GM12878 (cell line): Measurements from ENCODE around the gene APOE. TPM values are rescaled to one million over a fixed set of nuclear protein-coding genes. Genes with fewer than 3 reads are reported as not detected.

Source experiments
- ATAC-seq: fragments of 200-7000 bp; cut with Tn5 transposase; 3 replicates; pipeline ENCODE4 v1.9.1; 2020; ENCODE audit warnings: mild to moderate bottlenecking, moderate library complexity
- BruUV-seq: library from RNA; stranded (reverse); fragments of 400-500 nt; replicated peaks from 2 replicates; lab custom pipeline; 2021; lab: Mats Ljungman, UMichigan
- CTCF ChIA-PET: fragments of 300-600 bp; sonication (Branson Sonifier 250); formaldehyde crosslinking; extraction: SDS; loops from one replicate; lab custom pipeline; 2021; ENCODE audit warnings: inconsistent platforms; lab: Yijun Ruan, JAX
- POLR2A ChIA-PET: fragments of 350-600 bp; formaldehyde crosslinking; extraction: SDS; loops from one replicate; lab custom pipeline; 2021; ENCODE audit warnings: inconsistent platforms; lab: Charles Lee
- RAD21 ChIA-PET: fragments of 300-600 bp; sonication (Branson Sonifier 250); formaldehyde crosslinking; loops from one replicate; lab custom pipeline; 2023; ENCODE audit warnings: antibody characterized with exemption; ENCODE audit not compliant: unreplicated experiment; lab: Charles Lee
- SMC1A ChIA-PET: fragments of 300-600 bp; sonication (Branson Sonifier 250); formaldehyde crosslinking; loops from one replicate; lab custom pipeline; 2023; ENCODE audit not compliant: unreplicated experiment, uncharacterized antibody; lab: Charles Lee
- DNase-seq: peaks from one replicate; pipeline ENCODE4 v3.0.0-alpha.2; 2011; ENCODE audit warnings: low read depth, low spot score
- FAIRE-seq: peaks from 3 replicates; lab custom pipeline; 2011; peaks lifted over from hg19 to GRCh38; lab: Jason Lieb, UNC
- H2AFZ ChIP-seq: 2 replicates; pipeline ENCODE4 v1.6.0; 2011; ENCODE audit warnings: low read depth, low read length, control low read depth; ENCODE audit not compliant: control insufficient read depth
- H3K27ac ChIP-seq: 2 replicates; pipeline ENCODE4 v1.5.1; 2011; ENCODE audit warnings: control low read depth; ENCODE audit not compliant: control insufficient read depth, insufficient read depth
- H3K27me3 ChIP-seq, 2 experiments: replicated peaks in 1 of 2; 2 replicates each; pipeline versions ENCODE4 v1.6.0 to v1.6.1; 2011; ENCODE audit warnings: low read length in 1 of 2; ENCODE audit not compliant: control insufficient read depth in 2 of 2, insufficient read depth in 2 of 2
- H3K36me3 ChIP-seq, 2 experiments: 2 replicates each; pipeline ENCODE4 v1.5.1; 2011; ENCODE audit warnings: low read length in 1 of 2; ENCODE audit not compliant: control insufficient read depth in 2 of 2, insufficient read depth in 2 of 2
- H3K4me1 ChIP-seq: 2 replicates; pipeline ENCODE4 v1.6.1; 2011; ENCODE audit warnings: mild to moderate bottlenecking, low read length, moderate library complexity, mixed read lengths; ENCODE audit not compliant: control insufficient read depth, insufficient read depth
- H3K4me2 ChIP-seq: 2 replicates; pipeline ENCODE4 v1.6.0; 2011; ENCODE audit warnings: control low read depth; ENCODE audit not compliant: control insufficient read depth, insufficient read depth
- H3K4me3 ChIP-seq: fragments of 200-600 bp; sonication (generic); 2 replicates; pipeline ENCODE4 v1.5.1; 2016
- H3K79me2 ChIP-seq: 2 replicates; pipeline ENCODE4 v1.6.0; 2011; ENCODE audit warnings: low read length; ENCODE audit not compliant: control insufficient read depth, insufficient read depth
- H3K9ac ChIP-seq: 2 replicates; pipeline ENCODE4 v1.8.0; 2011; ENCODE audit warnings: low read length, control low read depth, mixed read lengths; ENCODE audit not compliant: control insufficient read depth, insufficient read depth
- H3K9me3 ChIP-seq: replicated peaks from 3 replicates; pipeline ENCODE4 v1.5.1; 2011; ENCODE audit warnings: mild to moderate bottlenecking, low read length; ENCODE audit not compliant: control insufficient read depth, insufficient read depth
- H4K20me1 ChIP-seq: 2 replicates; pipeline ENCODE4 v1.6.0; 2011; ENCODE audit not compliant: control insufficient read depth, insufficient read depth
- BCL11A ChIP-seq: IDR thresholded peaks from 2 replicates; pipeline ENCODE4 v1.6.1; 2011; ENCODE audit warnings: low read depth, low read length
- BMI1 ChIP-seq: fragments of 450-650 bp; IDR thresholded peaks from 2 replicates; pipeline ENCODE4 v1.6.1; 2016; ENCODE audit warnings: mild to moderate bottlenecking, moderate library complexity, borderline replicate concordance
- CEBPB ChIP-seq, 2 experiments: fragments of 150-350 bp in 1 of 2; IDR thresholded peaks; 2 replicates each; pipeline ENCODE4 v1.6.1; 2012 to 2014; ENCODE audit warnings: low read depth in 2 of 2, low read length in 2 of 2, borderline replicate concordance in 1 of 2, inconsistent platforms in 1 of 2
- GABPA ChIP-seq: IDR thresholded peaks from 2 replicates; pipeline ENCODE4 v1.6.1; 2014; ENCODE audit warnings: antibody characterized with exemption, low read depth, mild to moderate bottlenecking, inconsistent platforms
- IRF3 ChIP-seq: fragments of 450-650 bp; IDR thresholded peaks from 2 replicates; pipeline ENCODE4 v1.6.1; 2014; ENCODE audit warnings: mild to moderate bottlenecking
- IRF4 ChIP-seq: IDR thresholded peaks from 2 replicates; pipeline ENCODE4 v1.6.1; 2011; ENCODE audit warnings: low read depth, low read length
- MTA3 ChIP-seq: IDR thresholded peaks from 2 replicates; pipeline ENCODE4 v1.6.1; 2012; ENCODE audit warnings: low read length, inconsistent platforms, borderline replicate concordance
- NR2F1 ChIP-seq: fragments of 450-650 bp; conservative IDR thresholded peaks from 2 replicates; pipeline ENCODE4 v1.6.1; 2017; ENCODE audit warnings: mild to moderate bottlenecking
- PAX5 ChIP-seq: IDR thresholded peaks from 2 replicates; pipeline ENCODE4 v1.6.1; 2011; ENCODE audit warnings: low read depth, low read length, borderline replicate concordance
- REST ChIP-seq: IDR thresholded peaks from 2 replicates; pipeline ENCODE4 v1.6.1; 2012; ENCODE audit warnings: mild to moderate bottlenecking, low read depth, low read length
- SREBF2 ChIP-seq: IDR thresholded peaks from 2 replicates; pipeline ENCODE4 v1.6.1; 2012; ENCODE audit warnings: mild to moderate bottlenecking, low read length
- TARDBP ChIP-seq: IDR thresholded peaks from 2 replicates; pipeline ENCODE4 v1.6.1; 2016; ENCODE audit warnings: borderline replicate concordance
- TCF3 ChIP-seq: IDR thresholded peaks from 2 replicates; pipeline ENCODE4 v1.6.1; 2012; ENCODE audit warnings: low read depth, mild to moderate bottlenecking, low read length, borderline replicate concordance; ENCODE audit not compliant: insufficient read depth
- USF1 ChIP-seq: IDR thresholded peaks from 2 replicates; pipeline ENCODE4 v1.6.1; 2011; ENCODE audit warnings: borderline replicate concordance, low read depth, mild to moderate bottlenecking, moderate library complexity, mixed read lengths, low read length; ENCODE audit not compliant: insufficient read depth; ENCODE audit errors: extremely low read length
- USF2 ChIP-seq: IDR thresholded peaks from 2 replicates; pipeline ENCODE4 v1.6.1; 2011; ENCODE audit warnings: low read depth, low read length, improper control_type of control experiment, borderline replicate concordance
- ZNF217 ChIP-seq: fragments of 450-650 bp; IDR thresholded peaks from 2 replicates; pipeline ENCODE4 v1.6.1; 2017; ENCODE audit warnings: antibody characterized with exemption, mild to moderate bottlenecking
- ZNF24 ChIP-seq: fragments of 450-650 bp; IDR thresholded peaks from 2 replicates; pipeline ENCODE4 v1.6.1; 2017; ENCODE audit warnings: antibody characterized with exemption, mild to moderate bottlenecking
- ZNF384 ChIP-seq: IDR thresholded peaks from 2 replicates; pipeline ENCODE4 v1.6.1; 2012; ENCODE audit warnings: low read depth, mild to moderate bottlenecking, low read length, improper control_type of control experiment, borderline replicate concordance
- ZZZ3 ChIP-seq: IDR thresholded peaks from 2 replicates; pipeline ENCODE4 v1.6.1; 2011; ENCODE audit warnings: low read depth; ENCODE audit not compliant: control insufficient read depth, insufficient read length
- WGBS: methylation state at CpG from one replicate; pipeline ENCODE4 v1.1.6; 2016; ENCODE audit warnings: low lambda C conversion rate; ENCODE audit not compliant: insufficient replicate concordance, insufficient coverage; ENCODE audit errors: missing lambda C conversion rate; 5-methylcytosine and 5-hydroxymethylcytosine counted together
- in situ Hi-C: fragments of 300-500 bp; cut with MboI; formaldehyde crosslinking; loops from 9 replicates; pipeline ENCODE4 v1.14.3; 2018; ENCODE audit warnings: mixed read lengths
- intact Hi-C: fragments of 100-400 bp; cut with micrococcal nuclease; formaldehyde crosslinking; loops from one replicate; pipeline ENCODE4 v1.14.2; 2022; ENCODE audit not compliant: unreplicated experiment
- polyA plus RNA-seq, 11 experiments: library from polyadenylated mRNA; depleted of rRNA in 4 of 11; unstranded in 6 of 11; stranded (reverse) in 5 of 11; fragments of >200 nt; fragmentation: Nextera tagmentation in 4 of 11; fragmentation: Illumina TruSeq in 1 of 11; extraction: Ambion mirVana in 4 of 11; extraction: Trizol in 1 of 11; gene quantifications; 1 replicate in 1 of 11; 2 replicates in 10 of 11; pipeline versions ENCODE4 v1.2.1 to v1.2.3, GENCODE V29; 2011 to 2016; ENCODE audit warnings: inconsistent platforms in 2 of 11, missing spikeins in 2 of 11, low read depth in 1 of 11
- total RNA-seq, 4 experiments: library from RNA; depleted of rRNA in 3 of 4; stranded (reverse); fragments of >200 nt in 3 of 4; fragmentation: Illumina TruSeq in 1 of 4; extraction: Trizol in 1 of 4; gene quantifications; 2 replicates each; pipeline versions ENCODE4 v1.2.1 to v1.2.3, GENCODE V29; 2013 to 2021

Gene APOE
- total and polyA plus RNA-seq, 10 of the 15 experiments (the other 5 are each of a cell fraction or from before 2014, with no cell fraction given) = 0.22 to 3.7 (median 0.44) TPM; not detected in 4

GRCh38 chr19:44909775-44910174 is 4.2 kb downstream of the APOE start:
- ATAC-seq (no peak), FAIRE-seq (no peak), DNase-seq (no peak)
- Histone ChIP-seq H3K9ac (no peak overlapping the region), H3K79me2 (no peaks in the 10 kb centered on the region), H3K27ac (no peak overlapping the region), H2AFZ (no peak overlapping the region), H3K9me3 (no peaks in the 10 kb centered on the region), H4K20me1 (no peaks in the 10 kb centered on the region), H3K4me3 (no peak overlapping the region), H3K36me3 (no peaks in the 10 kb centered on the region), H3K4me2 (no peak overlapping the region), H3K27me3 (no peaks in the 10 kb centered on the region; a peak in 1 of 4 replicates), H3K4me1 (0 out of 2 replicates have a peak, but pooled peaks cover 3% of the 10 kb centered on the region)
- WGBS = 57% methylated on average over 5 of the region's 5 CpGs
- intact Hi-C loops (loop anchor here (5.0 kb wide), 1 partner anchor 428 kb away; no protein-coding TSS in a partner anchor), in situ Hi-C loops (loop anchor here (10.0 kb wide), 2 partner anchors 45 to 425 kb away; partner anchors contain the start of gene CLPTM1)
- no peak for TF ChIP-seq IRF3
- TF ChIP-seq USF2 = no peak
- no peak for TF ChIP-seq ZNF217
- no peak for TF ChIP-seq USF1
- TF ChIP-seq GABPA = no peak
- TF ChIP-seq ZZZ3 = no peak
- no peak for TF ChIP-seq TCF3
- no peak for TF ChIP-seq TARDBP
- TF ChIP-seq BCL11A = no peak
- TF ChIP-seq NR2F1 = no peak
- TF ChIP-seq CEBPB (IDR thresholded peaks at IDR 0.05; ENCODE audit: borderline replicate concordance in 1 of 2, low read depth in 2 of 2, low read length in 2 of 2) = no peak
- no peak for TF ChIP-seq ZNF384
- no peak for TF ChIP-seq ZNF24
- no peak for TF ChIP-seq MTA3
- TF ChIP-seq REST = no peak
- no peak for TF ChIP-seq BMI1
- TF ChIP-seq SREBF2 = no peak
- TF ChIP-seq PAX5 = no peak
- no peak for TF ChIP-seq IRF4
- no TSS peak for BruUV-seq
- ChIA-PET POLR2A (interaction anchor here (0.6 to 0.7 kb wide), 3 partner anchors 48 to 222 kb away, joined by 3 read pairs; no protein-coding TSS in a partner anchor), SMC1A (interaction anchor here (1.0 kb wide), 1 partner anchor 337 kb away, joined by 3 read pairs; no protein-coding TSS in a partner anchor), RAD21 (interaction anchor here (1.2 kb wide), 2 partner anchors 20 to 150 kb away, joined by 3 to 4 read pairs; no protein-coding TSS in a partner anchor), CTCF (interaction anchor here (0.7 to 5.1 kb wide), 4 partner anchors 42 to 209 kb away, joined by 3 to 37 read pairs (median 3); no protein-coding TSS in a partner anchor)
